Measurements from ENCODE around the gene PCDHGA6. TPM values are rescaled to one million over a fixed set of nuclear protein-coding genes. Genes with fewer than 3 reads are reported as not detected.

The PCDHGA6 gene
- total and polyA plus RNA-seq, 2 of the 8 experiments (the other 6 are each of a cell fraction or from before 2014, with no cell fraction given) = 1.4 to 2.0 TPM

DNA sequence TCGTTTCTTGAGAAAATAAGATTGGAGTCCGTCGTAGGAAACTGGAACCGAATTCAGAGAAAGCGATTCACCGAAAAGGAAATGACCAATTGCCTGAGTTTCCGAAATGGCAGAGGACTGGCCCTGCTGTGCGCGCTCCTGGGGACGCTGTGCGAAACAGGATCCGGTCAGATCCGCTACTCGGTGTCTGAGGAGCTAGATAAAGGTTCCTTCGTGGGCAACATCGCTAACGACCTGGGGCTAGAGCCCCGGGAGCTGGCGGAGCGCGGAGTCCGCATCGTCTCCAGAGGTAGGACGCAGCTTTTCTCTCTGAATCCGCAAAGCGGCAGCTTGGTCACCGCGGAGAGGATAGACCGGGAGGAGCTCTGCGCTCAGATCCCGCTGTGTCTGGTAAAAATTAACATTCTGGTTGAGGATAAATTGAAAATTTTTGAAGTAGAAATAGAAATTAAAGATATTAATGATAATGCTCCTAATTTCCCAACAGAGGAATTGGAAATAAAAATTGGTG, 29.7 kb upstream of the PCDHGA6 start:
- Histone ChIP-seq H3K27ac (ENCODE audit: low read depth, low read length) (no peak overlapping the region), H4K5ac (ENCODE audit: insufficient read length, low read depth, low read length) (no peak overlapping the region), H2BK5ac (ENCODE audit: low read depth, low read length) (no peak overlapping the region), H3K14ac (ENCODE audit: insufficient read length) (no peak overlapping the region), H3K18ac (ENCODE audit: extremely low read depth, low read length) (no peak overlapping the region), H3K23ac (ENCODE audit: insufficient read length) (no peak overlapping the region), H3K79me1 (ENCODE audit: low read depth, low read length) (no peaks in the 10 kb centered on the region), H3K4me1 (replicated peaks in 1 of 4; ENCODE audit: control insufficient read depth in 3 of 4, insufficient read depth in 4 of 4, low read length in 3 of 4) (no peaks in the 10 kb centered on the region), H2BK12ac (ENCODE audit: low read depth, low read length) (no peak overlapping the region), H2BK120ac (replicated peaks; ENCODE audit: low read depth, low read length) (no peak overlapping the region), H2AK5ac (ENCODE audit: low read depth, low read length) (no peak overlapping the region), H3K27me3 (replicated peaks in 1 of 4; ENCODE audit: control insufficient read depth in 3 of 4, extremely low read depth in 1 of 4, insufficient read depth in 3 of 4, low read length in 3 of 4) (no peaks in the 10 kb centered on the region), H3K4me3 (ENCODE audit: extremely low read depth in 1 of 4, insufficient read depth in 2 of 4, low read depth in 3 of 4, low read length in 4 of 4) (no peak overlapping the region; a peak in 1 of 8 replicates), H3K56ac (replicated peaks; ENCODE audit: insufficient read length, low read depth, low read length) (no peak overlapping the region), H4K8ac (ENCODE audit: extremely low read depth, insufficient read depth, low read length) (no peak overlapping the region; the same call in 1 of the 2 replicates), H2BK15ac (ENCODE audit: low read length) (no peak overlapping the region), H3K79me2 (ENCODE audit: control insufficient read depth in 1 of 2, insufficient read depth in 2 of 2, low read length in 2 of 2) (no peaks in the 10 kb centered on the region), H4K20me1 (replicated peaks in 1 of 2; ENCODE audit: control insufficient read depth in 1 of 2, insufficient read depth in 2 of 2, low read length in 2 of 2) (no peaks in the 10 kb centered on the region), H3K4ac (replicated peaks; ENCODE audit: insufficient read length, low read depth, low read length) (no peak overlapping the region), H2AFZ (ENCODE audit: low read length) (peak overlapping the region; percentile 11; the same call in 1 of the 2 replicates), H2BK20ac (ENCODE audit: low read length) (no peak overlapping the region), H3K23me2 (ENCODE audit: low read depth, low read length) (no peaks in the 10 kb centered on the region), H4K91ac (replicated peaks; ENCODE audit: insufficient read length, low read length) (no peak overlapping the region), H3K4me2 (ENCODE audit: insufficient read depth in 1 of 2, low read depth in 2 of 2, low read length in 2 of 2) (no peak overlapping the region), H3K36me3 (ENCODE audit: control insufficient read depth in 2 of 4, insufficient read depth in 4 of 4, low read length in 3 of 4) (no peaks in the 10 kb centered on the region; a peak in 2 of 8 replicates), H3K9me3 (ENCODE audit: insufficient read depth in 2 of 2, low read depth in 1 of 2, low read length in 1 of 2) (peaks cover 30 to 41% of the 10 kb centered on the region in 2 experiments; a peak in 3 of 4 replicates), H3K9ac (replicated peaks in 1 of 4; ENCODE audit: extremely low read depth in 1 of 4, low read depth in 3 of 4, low read length in 3 of 4) (no peak overlapping the region)
- 93% methylated on average over 31 of the region's 31 CpGs; no CpG with 5 or more reads in 1 of the 2 experiments for WGBS, 2 experiments (ENCODE audit: extremely low coverage in 1 of 2, insufficient coverage in 1 of 2, insufficient read length in 1 of 2, insufficient replicate concordance in 2 of 2, low coverage in 1 of 2, low lambda C conversion rate in 2 of 2, missing lambda C conversion rate in 1 of 2)
- ChIA-PET CTCF (ENCODE audit: partially characterized antibody) (interaction anchor here (0.7 to 4.8 kb wide), 49 partner anchors 9 to 223 kb away, joined by 3 to 21 read pairs (median 5); partner anchors contain the start of genes PCDHB10, PCDHB14, PCDHB15 and PCDHB4), POLR2A (ENCODE audit: partially characterized antibody) (interaction anchor here (1.0 kb wide), 2 partner anchors 69 to 170 kb away, joined by 3 read pairs; partner anchors contain the start of gene PCDHGA10)
- FAIRE-seq = no peak
- DNase-seq (ENCODE audit: low read depth in 1 of 2, low spot score in 2 of 2) = no peak
- TF ChIP-seq NANOG (IDR thresholded peaks at IDR 0.05; ENCODE audit: insufficient read depth, low read depth, low read length, poor library complexity, severe bottlenecking) (no peak), HDAC2 (IDR thresholded peaks at IDR 0.05; ENCODE audit: borderline replicate concordance in 1 of 2, low read depth in 2 of 2, low read length in 2 of 2) (no peak), SIX5 (IDR thresholded peaks at IDR 0.05; ENCODE audit: low read depth, low read length) (no peak), CEBPB (IDR thresholded peaks at IDR 0.05; ENCODE audit: low read depth, low read length) (no peak), FOSL1 (IDR thresholded peaks at IDR 0.05; ENCODE audit: insufficient read depth, low read depth, low read length) (no peak), JUN (IDR thresholded peaks at IDR 0.05; ENCODE audit: low read depth, low read length) (no peak), BCL11A (IDR thresholded peaks at IDR 0.05; ENCODE audit: low read depth in 2 of 2, low read length in 2 of 2) (no peak), BRCA1 (IDR thresholded peaks at IDR 0.05; ENCODE audit: low read depth, low read length) (no peak)

Measured in H1 (cell line).